T1000 (cell line): ENCODE data around the gene TRAPPC6A.

ENCODE experiments used
- DNase-seq: peaks from one replicate; lab custom pipeline; 2025; ENCODE audit warnings: mixed read lengths; lab: John Stamatoyannopoulos, UW

Gene TRAPPC6A, protein sequence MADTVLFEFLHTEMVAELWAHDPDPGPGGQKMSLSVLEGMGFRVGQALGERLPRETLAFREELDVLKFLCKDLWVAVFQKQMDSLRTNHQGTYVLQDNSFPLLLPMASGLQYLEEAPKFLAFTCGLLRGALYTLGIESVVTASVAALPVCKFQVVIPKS

GRCh38 chr19:45177817-45178261, at the start of gene TRAPPC6A:
Gene TRAPPC6A, minus strand, starts transcription at chr19:45178237. Its CDS starts 19 bp downstream, at chr19:45178218.
- DNase-seq: no peak

- no peak for DNase-seq
These were observed 46.6 kb upstream of the TRAPPC6A start for GRCh38 chr19:45224645-45225044.

DNA sequence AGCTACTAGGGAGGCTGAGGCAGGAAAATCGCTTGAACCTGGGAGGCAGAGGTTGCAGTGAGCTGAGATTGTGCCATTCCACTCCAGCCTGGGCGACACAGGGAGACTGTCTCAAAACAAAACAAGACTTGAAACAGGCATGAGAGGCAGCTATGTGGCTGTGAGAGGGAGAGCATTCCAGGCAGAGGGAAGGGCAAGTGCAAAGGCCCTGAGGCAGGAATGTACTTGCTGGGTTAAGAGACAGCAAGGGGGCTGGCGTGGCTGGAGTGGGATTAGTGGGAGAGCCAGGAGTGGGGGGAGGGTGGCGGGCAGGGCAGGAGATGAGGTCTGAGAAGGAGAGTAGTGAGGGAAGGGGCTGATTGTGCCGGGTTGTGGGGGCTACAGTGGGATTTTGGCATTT, 45.8 kb upstream of the TRAPPC6A start:
- DNase-seq: no peak

GRCh38 chr19:45222724-45223123, 44.7 kb upstream of the TRAPPC6A start:
- no peak for DNase-seq

DNA sequence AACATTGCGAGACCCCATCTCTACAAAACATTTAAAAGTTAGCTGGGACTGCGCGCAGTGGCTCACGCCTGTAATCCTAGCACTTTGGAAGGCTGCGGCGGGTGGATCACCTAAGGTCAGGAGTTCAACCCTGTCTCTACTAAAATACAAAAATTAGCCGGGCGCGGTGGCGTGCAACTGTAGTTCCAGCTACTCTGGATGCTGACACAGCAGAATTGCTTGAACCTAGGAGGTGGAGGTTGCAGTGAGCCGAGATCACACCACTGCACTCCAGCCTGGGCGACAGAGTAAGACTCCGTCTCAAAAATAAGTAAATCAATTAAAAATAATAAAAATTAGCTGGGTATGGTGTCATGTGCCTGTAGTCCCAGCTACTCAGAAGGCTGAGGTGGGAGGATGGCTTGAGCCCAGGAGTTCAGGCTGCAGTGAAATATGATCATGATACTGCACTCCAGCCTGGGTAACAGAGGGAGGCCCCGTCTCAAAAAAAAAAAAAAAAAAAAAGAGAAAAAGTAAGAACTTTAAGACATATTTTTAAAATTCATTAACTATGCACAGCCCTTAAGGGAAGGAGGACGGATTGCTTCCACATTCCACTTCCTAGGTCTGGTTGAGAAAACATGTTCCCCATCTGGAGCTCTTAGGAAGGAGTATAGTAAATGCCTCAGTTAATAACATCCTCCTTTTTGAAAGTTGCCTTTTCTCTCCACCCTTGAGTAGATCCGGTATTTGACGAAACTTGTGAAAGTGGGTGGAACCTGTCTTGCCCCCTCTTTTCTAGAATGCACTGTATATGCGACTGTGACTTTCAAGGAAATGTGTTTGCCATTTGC, 41.1 kb upstream of the TRAPPC6A start:
- no peak for DNase-seq

DNA sequence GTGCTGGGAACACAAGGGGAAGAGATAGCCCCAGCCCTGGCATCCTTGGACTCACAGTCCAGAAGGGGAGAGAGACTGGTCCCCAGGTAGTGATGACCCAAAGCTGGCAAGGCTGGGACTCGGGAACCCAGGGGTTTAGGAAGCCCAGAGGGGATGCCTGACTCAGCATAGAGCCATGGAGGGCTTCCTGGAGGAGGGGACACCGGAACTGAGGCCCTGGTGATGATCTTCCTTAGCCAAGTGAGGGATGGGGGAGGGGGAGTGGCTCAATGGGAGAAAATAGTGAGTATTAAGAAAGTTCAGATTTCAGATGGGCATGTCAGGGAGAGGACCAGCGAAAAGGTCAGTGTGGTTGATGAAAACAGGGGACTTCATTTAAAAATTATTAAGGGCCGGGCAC, 40.4 kb upstream of the TRAPPC6A start:
- DNase-seq: no peak

- DNase-seq: no peak
These were observed 39.9 kb upstream of the TRAPPC6A start for GRCh38 chr19:45217957-45218334.

GRCh38 chr19:45217193-45217956, 39.3 kb upstream of the TRAPPC6A start:
- no peak for DNase-seq

GRCh38 chr19:45216667-45217066, 38.6 kb upstream of the TRAPPC6A start:
- DNase-seq: no peak

- no peak for DNase-seq
These were observed 37.6 kb upstream of the TRAPPC6A start for GRCh38 chr19:45215391-45216191.

DNA sequence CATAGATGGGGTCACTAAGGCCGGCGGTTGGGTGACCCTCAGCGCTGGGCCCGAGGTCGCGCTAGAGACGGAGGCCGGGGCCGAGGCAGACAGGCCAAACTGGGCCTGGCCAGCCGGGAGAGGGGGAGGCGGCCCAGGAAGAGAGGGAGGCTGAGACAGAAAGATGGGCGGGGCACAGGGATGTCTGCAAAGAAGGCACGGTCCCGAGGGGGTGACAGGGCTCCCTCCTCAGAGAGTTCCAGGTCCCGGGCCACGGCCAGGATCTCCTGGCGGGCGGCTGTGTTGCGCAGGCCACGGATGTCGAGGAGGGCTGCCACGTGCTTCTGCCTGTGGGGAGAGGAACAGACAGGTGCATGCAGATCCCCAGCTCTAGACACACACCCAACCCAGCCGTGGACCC, 35.0 kb upstream of the TRAPPC6A start:
- DNase-seq: no peak

DNA sequence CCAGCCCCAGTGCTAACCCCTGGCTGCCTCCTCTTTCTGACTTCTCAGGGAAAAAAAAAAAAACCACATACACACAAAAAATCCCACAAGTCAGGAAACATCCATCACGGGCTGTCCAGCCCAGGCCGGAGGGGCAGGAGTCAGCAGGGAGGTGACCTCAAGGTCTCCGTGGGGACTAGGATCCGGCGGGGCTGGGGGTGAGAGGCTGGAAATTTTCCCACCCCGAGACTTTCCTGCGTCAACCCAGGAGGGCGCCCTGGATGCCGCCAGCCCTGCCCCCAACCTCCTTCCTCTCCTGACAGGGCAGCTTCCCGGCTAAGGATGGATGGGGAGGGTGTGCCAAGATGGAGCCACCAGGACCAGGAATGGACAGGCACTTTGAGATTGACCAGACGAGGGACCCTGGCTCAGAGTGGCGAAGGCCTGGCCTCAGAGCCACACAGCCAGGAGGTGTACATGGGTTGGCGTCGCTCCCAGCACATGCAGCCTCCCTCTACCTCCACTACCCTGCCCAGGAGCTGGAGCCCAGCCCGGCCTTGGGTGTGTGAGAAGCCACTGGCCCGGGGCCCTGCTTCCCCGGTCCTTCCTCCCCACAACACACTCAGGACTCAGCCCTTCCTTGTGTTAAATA, 33.8 kb upstream of the TRAPPC6A start:
- DNase-seq: no peak

DNA sequence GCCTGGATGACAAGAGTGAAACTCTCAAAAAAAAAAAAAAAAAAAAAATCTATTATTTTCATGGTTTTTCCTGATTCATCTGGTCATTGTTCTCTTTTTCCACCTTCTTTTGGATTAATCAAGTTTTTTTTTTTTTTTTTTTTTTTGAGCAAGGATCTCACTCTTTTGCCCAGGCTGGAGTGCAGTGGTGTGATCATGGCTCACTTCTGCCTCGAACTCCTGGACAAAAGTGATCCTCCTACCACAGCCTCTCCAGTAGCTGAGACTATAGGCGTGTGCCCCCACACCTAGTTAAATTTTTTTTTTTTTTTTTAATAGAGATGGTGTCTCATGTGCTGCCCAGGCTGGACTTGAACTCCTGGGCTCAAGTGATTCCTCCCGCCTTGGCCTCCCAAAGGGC, 28.3 kb upstream of the TRAPPC6A start:
- DNase-seq: no peak

GRCh38 chr19:45205810-45206209, 27.8 kb upstream of the TRAPPC6A start:
- DNase-seq: no peak

GRCh38 chr19:45202637-45203036, 24.6 kb upstream of the TRAPPC6A start:
- no peak for DNase-seq

DNA sequence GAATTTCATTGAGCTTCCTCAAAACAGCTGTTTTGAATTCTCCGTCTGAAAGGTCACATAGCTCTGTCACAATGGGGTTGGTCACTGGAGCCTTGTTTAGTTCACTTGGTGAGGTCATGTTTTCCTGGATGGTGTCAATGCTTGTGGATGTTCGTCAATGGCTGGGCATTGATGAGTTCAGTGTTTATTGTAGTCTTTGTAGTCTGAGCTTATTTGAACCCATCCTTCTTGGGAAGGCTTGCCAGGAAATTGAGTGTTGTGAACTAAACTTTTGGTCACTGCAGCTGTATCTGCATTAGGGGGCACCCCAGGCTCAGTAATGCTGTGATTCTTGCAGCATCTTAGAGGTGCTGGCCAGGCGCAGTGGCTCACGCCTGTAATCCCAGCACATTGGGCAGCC, 22.5 kb upstream of the TRAPPC6A start:
- DNase-seq: no peak

GRCh38 chr19:45195764-45196163, 17.7 kb upstream of the TRAPPC6A start:
- no peak for DNase-seq

DNA sequence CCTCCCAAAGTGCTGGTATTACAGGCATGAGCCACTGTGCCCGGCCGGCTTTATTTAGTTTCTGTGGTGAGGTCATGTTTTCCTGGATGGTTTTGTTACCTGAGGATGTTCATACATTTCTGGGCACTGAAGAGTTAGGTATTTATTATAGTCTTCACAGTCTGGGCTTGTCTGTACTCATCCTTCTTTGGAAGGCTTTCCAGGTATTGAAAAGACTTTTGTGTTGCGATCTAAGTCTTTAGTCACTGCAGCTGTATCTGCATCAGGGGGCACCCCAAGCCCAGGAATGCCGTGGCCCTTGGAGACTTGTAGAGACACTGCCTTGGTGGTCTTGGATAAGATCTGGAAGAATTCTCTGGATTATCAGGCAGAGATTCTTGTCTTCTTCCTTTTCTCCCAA, 13.3 kb upstream of the TRAPPC6A start:
- DNase-seq: no peak

DNA sequence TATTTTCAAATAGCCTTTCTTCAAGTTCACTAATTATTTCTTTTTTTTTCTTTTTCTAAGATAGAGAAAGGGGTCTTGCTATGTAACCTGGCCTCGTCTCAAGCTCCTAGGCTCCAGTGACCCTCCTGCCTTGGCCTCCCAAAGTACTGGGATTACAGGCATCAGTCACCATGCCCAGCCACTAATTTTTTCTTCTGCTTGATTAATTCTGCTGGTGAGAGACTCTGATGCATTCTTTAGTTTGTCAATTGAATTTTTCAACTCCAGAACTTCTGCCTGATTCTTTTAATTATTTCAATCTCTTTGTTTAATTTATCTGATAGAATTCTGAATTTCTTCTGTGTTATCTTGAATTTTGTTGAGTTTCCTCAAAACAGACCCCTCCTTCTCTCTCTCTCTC, 11.9 kb upstream of the TRAPPC6A start:
- DNase-seq: no peak

DNA sequence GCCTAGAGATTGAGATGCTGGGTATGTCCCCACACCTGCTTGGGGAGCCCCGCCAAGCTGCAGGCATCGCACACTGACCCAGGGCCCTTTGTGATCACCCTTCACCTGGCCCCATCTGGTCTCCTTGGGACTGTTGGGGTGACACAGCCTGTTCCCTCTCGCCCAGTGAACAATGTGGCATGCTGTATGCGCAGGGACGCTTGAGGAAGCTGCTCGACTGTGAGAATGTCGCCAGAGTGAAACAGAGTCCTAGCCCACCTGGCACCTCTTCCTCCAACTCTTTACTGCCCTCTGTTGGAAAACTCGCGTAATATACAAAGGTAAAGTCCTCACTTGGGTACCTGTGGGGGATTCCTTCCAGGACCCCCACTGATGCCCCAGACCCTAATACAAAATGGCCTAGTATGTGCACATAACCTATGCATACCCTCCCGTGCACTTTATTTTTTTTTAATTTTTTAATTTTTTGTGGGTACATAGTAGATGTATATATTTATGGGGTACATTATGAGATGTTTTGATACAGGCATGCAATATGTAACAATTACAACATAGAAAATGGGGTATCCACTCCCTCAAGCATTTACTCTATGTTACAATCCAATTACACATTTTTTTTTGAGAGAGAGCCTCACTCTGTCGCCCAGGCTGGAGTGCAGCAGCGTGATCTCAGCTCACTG, 9.5 kb upstream of the TRAPPC6A start:
- DNase-seq: no peak
